HepG2 (cell line): Measurements from ENCODE around the gene DNAJB6. TPM values are rescaled to one million over a fixed set of nuclear protein-coding genes. Genes with fewer than 3 reads are reported as not detected.

Experiments used
- HMG20B ChIP-seq: conservative IDR thresholded peaks from 2 replicates; pipeline ENCODE4 v1.6.1; 2016; ENCODE audit warnings: missing genetic modification reagents, missing compliant biosample characterization
- KDM3A ChIP-seq: IDR thresholded peaks from 2 replicates; pipeline ENCODE4 v1.6.1; 2018; ENCODE audit warnings: low read depth, missing compliant biosample characterization
- KLF12 ChIP-seq: sonication (generic); formaldehyde crosslinking; IDR thresholded peaks from 2 replicates; pipeline ENCODE4 v1.4.0; 2020; ENCODE audit warnings: missing genetic modification reagents, borderline replicate concordance
- KMT2A ChIP-seq: sonication (generic); formaldehyde crosslinking; IDR thresholded peaks from 2 replicates; pipeline ENCODE4 v1.4.0; 2020; ENCODE audit warnings: missing genetic modification reagents
- LCORL ChIP-seq, 2 experiments: fragments of 450-650 bp in 1 of 2; sonication (generic) in 1 of 2; formaldehyde crosslinking in 1 of 2; IDR thresholded peaks; 2 replicates each; pipeline versions ENCODE4 v1.5.0 to v1.6.1; 2017 to 2020; ENCODE audit warnings: antibody characterized with exemption in 1 of 2, missing genetic modification reagents in 1 of 2
- SIN3A ChIP-seq: IDR thresholded peaks from 2 replicates; pipeline ENCODE4 v1.6.1; 2011; ENCODE audit warnings: low read depth, mild to moderate bottlenecking, control low read depth, low read length, borderline replicate concordance
- TBL1XR1 ChIP-seq: fragments of 150-350 bp; IDR thresholded peaks from 2 replicates; pipeline ENCODE4 v1.6.1; 2014; ENCODE audit warnings: borderline replicate concordance, low read length; ENCODE audit not compliant: partially characterized antibody
- ZNF20 ChIP-seq: sonication (generic); formaldehyde crosslinking; IDR thresholded peaks from 2 replicates; pipeline ENCODE4 v1.4.0; 2020; ENCODE audit warnings: mild to moderate bottlenecking, moderate library complexity, missing genetic modification reagents
- ZNF333 ChIP-seq: sonication (generic); formaldehyde crosslinking; IDR thresholded peaks from 2 replicates; pipeline ENCODE4 v1.4.0; 2020; ENCODE audit warnings: mild to moderate bottlenecking, missing genetic modification reagents, borderline replicate concordance
- polyA plus RNA-seq, 8 experiments: library from polyadenylated mRNA; depleted of rRNA in 3 of 8; stranded (reverse) in 7 of 8; unstranded in 1 of 8; fragments of >200 nt; fragmentation: Illumina TruSeq in 4 of 8; extraction: Trizol in 4 of 8; gene quantifications; 2 replicates each; pipeline versions ENCODE4 v1.2.1 to v1.2.3, GENCODE V29; 2011 to 2016; ENCODE audit warnings: low read depth in 4 of 8, missing spikeins in 1 of 8, mixed read lengths in 1 of 8; ENCODE audit not compliant: insufficient read depth in 1 of 8
- total RNA-seq, 5 experiments: library from RNA; depleted of rRNA; stranded (reverse); fragments of >200 nt; fragmentation: Illumina TruSeq; extraction: Trizol; gene quantifications; 2 replicates each; pipeline ENCODE4 v1.2.3, GENCODE V29; 2016; ENCODE audit warnings: low read depth in 1 of 5
- TF ChIP-seq, protein P1 (sequence below): sonication (generic); formaldehyde crosslinking; IDR thresholded peaks from 2 replicates; pipeline ENCODE4 v1.4.0; 2020; ENCODE audit warnings: missing genetic modification reagents
- TF ChIP-seq, protein P2 (sequence below): sonication (generic); formaldehyde crosslinking; IDR thresholded peaks from 2 replicates; pipeline ENCODE4 v1.4.0; 2020; ENCODE audit warnings: missing genetic modification reagents
- TF ChIP-seq, protein P3 (sequence below): sonication (generic); formaldehyde crosslinking; IDR thresholded peaks from 2 replicates; pipeline ENCODE4 v1.8.1; 2023; ENCODE audit warnings: missing genetic modification reagents, inconsistent platforms, borderline replicate concordance
- TF ChIP-seq, protein P4 (sequence below): sonication (generic); formaldehyde crosslinking; IDR thresholded peaks from 2 replicates; pipeline ENCODE4 v1.4.0; 2020; ENCODE audit warnings: mild to moderate bottlenecking, missing genetic modification reagents

DNAJB6 gene
- total and polyA plus RNA-seq, 2 of the 13 experiments (the other 11 are each of a cell fraction or from before 2014, with no cell fraction given), result 29.9 to 53.9 TPM

DNA sequence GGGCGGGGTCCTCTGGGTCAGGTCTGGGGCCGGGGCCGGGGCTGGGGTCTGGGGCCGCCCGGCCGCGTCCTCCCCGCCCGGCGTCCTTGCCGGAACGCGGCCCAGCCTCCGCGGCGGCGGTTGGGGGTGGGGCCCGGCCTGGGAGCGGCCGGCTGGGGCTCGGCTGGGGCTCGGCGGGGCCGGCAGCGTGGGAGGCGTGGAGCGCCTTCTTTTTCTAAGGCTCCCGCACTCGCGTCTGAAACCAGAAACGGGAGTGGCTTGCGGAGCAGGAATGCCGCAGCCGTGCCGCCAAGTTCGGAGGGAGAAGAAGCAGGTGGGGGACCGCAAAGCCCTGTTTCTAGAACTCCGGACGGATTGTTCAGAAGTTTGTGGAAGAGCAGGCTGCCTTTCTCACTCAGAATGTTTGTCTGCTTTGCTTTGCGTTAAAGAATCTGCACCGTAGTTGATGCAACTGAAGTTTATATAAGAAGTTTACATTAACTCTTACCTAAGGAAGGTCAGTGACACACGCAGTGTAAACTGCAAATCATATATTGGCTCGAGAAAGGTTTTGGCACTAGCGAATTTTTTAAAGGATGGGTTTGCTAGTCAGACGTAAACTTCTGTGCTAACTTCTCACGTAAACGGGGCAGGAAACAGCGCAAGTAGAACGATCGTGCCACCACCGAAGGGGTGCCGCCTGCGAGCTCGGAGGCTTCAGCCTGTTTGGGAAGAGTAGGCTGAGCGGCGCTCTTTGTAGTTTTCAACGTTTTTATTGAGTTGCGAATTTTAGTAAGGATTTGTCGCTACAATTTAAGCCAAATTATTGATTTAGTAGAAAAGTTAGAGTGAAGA is 729 bp downstream of the DNAJB6 start (continued):
- TF ChIP-seq, protein P1, sequence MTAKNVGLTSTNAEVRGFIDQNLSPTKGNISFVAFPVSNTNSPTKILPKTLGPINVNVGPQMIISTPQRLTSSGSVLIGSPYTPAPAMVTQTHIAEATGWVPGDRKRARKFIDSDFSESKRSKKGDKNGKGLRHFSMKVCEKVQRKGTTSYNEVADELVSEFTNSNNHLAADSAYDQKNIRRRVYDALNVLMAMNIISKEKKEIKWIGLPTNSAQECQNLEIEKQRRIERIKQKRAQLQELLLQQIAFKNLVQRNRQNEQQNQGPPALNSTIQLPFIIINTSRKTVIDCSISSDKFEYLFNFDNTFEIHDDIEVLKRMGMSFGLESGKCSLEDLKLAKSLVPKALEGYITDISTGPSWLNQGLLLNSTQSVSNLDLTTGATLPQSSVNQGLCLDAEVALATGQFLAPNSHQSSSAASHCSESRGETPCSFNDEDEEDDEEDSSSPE (CRISPR knock-in tag), result 0 out of 2 replicates have a peak, but pooled peaks have one; percentile 7
- TF ChIP-seq ZNF333 (CRISPR knock-in tag) (no peak), KLF12 (CRISPR knock-in tag) (no peak), KMT2A (0 out of 2 replicates have a peak, but pooled peaks have one; percentile 25), KDM3A (no peak), HMG20B (CRISPR knock-in tag) (no peak), SIN3A (peak; percentile 68; the same call in 1 of the 2 replicates), ZNF20 (CRISPR knock-in tag) (no peak), TBL1XR1 (no peak), LCORL (IDR thresholded peaks at IDR 0.05) (no peak), LCORL (CRISPR knock-in tag; IDR thresholded peaks at IDR 0.05) (peak; percentile 33; the same call in 1 of the 2 replicates)
- TF ChIP-seq, protein P2, sequence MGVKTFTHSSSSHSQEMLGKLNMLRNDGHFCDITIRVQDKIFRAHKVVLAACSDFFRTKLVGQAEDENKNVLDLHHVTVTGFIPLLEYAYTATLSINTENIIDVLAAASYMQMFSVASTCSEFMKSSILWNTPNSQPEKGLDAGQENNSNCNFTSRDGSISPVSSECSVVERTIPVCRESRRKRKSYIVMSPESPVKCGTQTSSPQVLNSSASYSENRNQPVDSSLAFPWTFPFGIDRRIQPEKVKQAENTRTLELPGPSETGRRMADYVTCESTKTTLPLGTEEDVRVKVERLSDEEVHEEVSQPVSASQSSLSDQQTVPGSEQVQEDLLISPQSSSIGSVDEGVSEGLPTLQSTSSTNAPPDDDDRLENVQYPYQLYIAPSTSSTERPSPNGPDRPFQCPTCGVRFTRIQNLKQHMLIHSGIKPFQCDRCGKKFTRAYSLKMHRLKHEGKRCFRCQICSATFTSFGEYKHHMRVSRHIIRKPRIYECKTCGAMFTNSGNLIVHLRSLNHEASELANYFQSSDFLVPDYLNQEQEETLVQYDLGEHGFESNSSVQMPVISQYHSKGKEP (CRISPR knock-in tag), result no peak
- TF ChIP-seq, protein P3, sequence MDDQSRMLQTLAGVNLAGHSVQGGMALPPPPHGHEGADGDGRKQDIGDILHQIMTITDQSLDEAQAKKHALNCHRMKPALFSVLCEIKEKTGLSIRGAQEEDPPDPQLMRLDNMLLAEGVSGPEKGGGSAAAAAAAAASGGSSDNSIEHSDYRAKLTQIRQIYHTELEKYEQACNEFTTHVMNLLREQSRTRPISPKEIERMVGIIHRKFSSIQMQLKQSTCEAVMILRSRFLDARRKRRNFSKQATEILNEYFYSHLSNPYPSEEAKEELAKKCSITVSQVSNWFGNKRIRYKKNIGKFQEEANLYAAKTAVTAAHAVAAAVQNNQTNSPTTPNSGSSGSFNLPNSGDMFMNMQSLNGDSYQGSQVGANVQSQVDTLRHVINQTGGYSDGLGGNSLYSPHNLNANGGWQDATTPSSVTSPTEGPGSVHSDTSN (CRISPR knock-in tag), result no peak
- TF ChIP-seq, protein P4, sequence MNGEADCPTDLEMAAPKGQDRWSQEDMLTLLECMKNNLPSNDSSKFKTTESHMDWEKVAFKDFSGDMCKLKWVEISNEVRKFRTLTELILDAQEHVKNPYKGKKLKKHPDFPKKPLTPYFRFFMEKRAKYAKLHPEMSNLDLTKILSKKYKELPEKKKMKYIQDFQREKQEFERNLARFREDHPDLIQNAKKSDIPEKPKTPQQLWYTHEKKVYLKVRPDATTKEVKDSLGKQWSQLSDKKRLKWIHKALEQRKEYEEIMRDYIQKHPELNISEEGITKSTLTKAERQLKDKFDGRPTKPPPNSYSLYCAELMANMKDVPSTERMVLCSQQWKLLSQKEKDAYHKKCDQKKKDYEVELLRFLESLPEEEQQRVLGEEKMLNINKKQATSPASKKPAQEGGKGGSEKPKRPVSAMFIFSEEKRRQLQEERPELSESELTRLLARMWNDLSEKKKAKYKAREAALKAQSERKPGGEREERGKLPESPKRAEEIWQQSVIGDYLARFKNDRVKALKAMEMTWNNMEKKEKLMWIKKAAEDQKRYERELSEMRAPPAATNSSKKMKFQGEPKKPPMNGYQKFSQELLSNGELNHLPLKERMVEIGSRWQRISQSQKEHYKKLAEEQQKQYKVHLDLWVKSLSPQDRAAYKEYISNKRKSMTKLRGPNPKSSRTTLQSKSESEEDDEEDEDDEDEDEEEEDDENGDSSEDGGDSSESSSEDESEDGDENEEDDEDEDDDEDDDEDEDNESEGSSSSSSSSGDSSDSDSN (CRISPR knock-in tag), result peak; percentile 66; the same call in 1 of the 2 replicates
- TF ChIP-seq, all 625 proteins: peak for 25
